NT2/D1 (cell line): ENCODE results near the gene BGLAP.

Experiments
- YY1 ChIP-seq: IDR thresholded peaks from 2 replicates; pipeline ENCODE4 v1.6.1; 2011; ENCODE audit not compliant: insufficient read length, insufficient read depth
- ZNF274 ChIP-seq: IDR thresholded peaks from 2 replicates; pipeline ENCODE4 v1.6.1; 2011; ENCODE audit warnings: mild to moderate bottlenecking, low read depth, low read length

DNA sequence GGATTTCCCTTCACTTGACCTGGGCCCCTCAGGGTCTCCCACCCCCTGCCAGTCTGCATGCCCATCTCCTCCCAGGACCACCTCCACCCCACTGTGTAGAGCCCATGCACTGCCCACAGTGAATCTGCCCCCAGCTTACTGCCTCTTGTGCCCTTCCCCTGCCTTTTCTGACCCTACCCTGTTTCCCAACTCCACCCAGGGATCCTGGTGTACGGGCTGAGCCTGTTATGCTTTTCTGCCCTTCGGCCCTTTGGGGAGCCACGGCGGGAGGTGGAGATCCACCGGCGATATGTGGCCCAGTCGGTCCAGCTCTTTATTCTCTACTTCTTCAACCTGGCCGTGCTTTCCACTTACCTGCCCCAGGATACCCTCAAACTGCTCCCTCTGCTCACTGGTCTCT is 44.1 kb downstream of the BGLAP start:
- TF ChIP-seq YY1 (no peak), ZNF274 (no peak)
